ENCODE measurements around the gene FAM53A.

The FAM53A gene

DNA sequence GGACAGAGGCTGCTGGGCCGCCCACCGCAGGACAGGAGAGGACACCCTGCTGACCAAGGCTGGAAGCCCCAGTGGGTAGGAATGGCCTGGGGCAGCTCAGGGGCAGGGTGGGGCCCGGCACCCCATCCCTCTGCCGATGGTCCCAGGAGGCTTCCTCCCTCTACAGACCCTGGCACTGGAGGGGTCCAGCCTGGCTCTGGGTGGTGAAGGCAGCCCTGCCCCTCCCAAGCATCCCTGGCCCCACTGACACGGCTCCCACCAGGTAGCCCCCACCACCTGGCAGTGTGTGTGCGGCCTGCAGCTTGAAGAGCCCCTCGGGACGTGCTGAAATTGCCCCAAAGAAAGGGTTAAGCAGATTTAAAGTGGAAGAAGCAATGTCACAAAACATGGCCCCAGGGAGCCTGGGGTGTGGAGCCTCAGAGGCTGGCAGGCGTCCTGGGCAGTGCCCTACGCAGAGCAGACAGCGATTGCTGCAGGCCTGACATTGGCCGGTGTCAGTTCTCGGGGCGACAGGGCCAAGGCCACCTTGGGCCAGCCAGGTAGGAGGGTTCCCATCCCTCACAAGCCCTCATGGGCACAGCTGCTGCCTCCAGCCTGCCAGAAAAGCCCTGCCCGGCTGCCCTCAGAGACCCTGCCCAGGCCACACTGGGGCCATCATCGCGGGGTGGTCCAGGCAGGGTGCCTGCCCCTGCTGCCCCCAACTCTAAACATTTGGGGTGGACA is 80.5 kb downstream of the FAM53A start:
- no peak overlapping the region for H3K4me3 ChIP-seq (ENCODE audit: low read depth, low read length)
- TF ChIP-seq, protein P1, sequence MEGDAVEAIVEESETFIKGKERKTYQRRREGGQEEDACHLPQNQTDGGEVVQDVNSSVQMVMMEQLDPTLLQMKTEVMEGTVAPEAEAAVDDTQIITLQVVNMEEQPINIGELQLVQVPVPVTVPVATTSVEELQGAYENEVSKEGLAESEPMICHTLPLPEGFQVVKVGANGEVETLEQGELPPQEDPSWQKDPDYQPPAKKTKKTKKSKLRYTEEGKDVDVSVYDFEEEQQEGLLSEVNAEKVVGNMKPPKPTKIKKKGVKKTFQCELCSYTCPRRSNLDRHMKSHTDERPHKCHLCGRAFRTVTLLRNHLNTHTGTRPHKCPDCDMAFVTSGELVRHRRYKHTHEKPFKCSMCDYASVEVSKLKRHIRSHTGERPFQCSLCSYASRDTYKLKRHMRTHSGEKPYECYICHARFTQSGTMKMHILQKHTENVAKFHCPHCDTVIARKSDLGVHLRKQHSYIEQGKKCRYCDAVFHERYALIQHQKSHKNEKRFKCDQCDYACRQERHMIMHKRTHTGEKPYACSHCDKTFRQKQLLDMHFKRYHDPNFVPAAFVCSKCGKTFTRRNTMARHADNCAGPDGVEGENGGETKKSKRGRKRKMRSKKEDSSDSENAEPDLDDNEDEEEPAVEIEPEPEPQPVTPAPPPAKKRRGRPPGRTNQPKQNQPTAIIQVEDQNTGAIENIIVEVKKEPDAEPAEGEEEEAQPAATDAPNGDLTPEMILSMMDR (conservative IDR thresholded peaks at IDR 0.05; ENCODE audit: low read depth, low read length), result no peak
- no peak for DNase-seq (ENCODE audit: low read depth)

DNA sequence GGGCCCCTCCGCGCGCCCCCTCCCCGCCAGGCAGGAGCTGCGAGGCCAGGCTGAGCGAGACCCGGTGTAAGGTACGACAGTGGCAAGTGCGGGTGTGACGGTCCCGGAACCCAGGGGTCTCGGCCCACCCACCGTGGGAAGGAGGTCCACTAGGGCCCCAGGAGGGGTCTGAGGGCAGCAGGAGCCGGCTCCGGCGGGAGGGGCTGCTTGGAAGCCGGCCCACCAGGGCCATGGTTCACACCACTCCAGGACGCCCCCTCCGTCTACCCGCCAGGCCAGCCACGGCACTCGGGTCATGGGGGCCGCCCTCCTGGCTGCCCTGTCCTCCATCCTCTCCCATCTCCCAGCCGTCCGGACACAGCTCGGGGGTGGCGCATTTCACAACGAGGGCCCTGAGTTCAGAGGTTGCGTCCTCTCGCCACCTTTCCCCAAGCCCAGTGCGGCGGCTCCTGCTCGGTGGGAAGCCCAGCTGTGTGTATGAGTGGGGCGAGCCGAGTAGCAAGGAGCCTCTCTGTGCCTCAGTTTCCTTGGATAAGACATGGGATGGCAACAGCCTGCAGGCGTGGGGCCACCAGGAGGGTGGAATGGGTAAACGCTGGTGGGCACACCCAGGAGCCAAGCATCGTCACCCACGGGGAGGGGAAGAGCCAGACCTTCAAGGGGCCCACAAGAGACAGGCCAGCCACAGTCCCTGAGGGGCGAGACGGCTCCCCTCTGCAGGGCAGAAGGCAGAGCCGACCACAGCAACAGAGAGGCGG is 81.3 kb downstream of the FAM53A start:
- TF ChIP-seq, protein P1 (conservative IDR thresholded peaks at IDR 0.05; ENCODE audit: low read depth, low read length), result no peak
- H3K4me3 ChIP-seq (ENCODE audit: low read depth, low read length), result no peak overlapping the region
- DNase-seq (ENCODE audit: low read depth), result no peak

DNA sequence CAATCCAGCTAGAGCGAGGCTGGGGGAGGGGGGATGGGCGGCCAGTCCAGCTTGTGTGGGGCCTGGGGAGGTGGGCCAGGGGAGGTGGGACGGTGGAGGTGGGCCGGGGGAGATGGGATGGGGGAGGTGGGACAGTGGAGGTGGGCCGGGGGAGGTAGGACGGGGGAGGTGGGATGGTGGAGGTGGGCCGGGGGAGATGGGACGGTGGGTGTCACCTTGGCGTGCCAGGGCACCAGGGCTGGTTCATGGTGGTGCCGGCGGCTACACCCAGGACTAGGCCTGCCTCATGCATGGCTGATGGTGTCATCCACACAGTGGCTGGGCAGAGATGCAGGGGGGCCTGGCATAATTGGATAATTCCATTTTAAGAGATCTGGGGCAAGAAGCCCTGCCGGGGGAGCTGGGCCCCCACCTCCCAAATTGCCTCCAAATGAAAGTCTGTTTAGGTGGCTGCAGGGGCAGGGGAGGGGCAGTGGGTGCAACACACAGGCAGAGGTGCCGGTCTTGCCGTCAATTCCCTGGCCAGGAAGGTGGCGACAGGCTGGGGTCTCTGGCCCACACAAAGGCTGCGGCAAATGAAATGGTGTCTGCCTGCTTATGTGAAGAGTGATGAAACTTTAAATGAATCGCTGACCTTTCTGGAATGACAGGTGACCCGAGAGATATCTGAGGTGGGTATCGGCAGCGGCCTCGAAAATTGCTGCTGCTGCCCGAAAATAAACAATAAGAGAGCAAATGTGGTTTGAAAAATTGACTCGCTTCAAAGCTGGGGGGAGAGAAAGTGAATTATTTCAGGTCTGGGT is 82.1 kb downstream of the FAM53A start:
- TF ChIP-seq, protein P1 (conservative IDR thresholded peaks at IDR 0.05; ENCODE audit: low read depth, low read length), result no peak
- DNase-seq (ENCODE audit: low read depth), result no peak
- H3K4me3 ChIP-seq (ENCODE audit: low read depth, low read length), result no peak overlapping the region

DNA sequence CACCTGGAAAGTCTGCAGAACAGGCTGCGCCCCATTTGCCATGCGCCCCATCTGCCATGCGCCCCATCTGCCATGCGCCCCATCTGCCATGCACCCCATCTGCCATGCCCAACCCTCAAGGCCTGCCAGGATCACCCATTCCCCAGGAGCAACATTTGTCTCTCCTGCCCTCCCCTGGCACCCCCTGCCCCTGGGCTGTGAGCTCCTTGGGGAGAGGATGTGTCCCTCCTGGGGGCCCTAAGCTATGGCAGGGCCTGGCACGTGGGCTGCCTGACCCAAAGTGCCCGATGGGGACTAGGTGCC is 82.6 kb downstream of the FAM53A start:
- no peak for DNase-seq (ENCODE audit: low read depth)
- H3K4me3 ChIP-seq (ENCODE audit: low read depth, low read length), result no peak overlapping the region
- TF ChIP-seq, protein P1 (conservative IDR thresholded peaks at IDR 0.05; ENCODE audit: low read depth, low read length), result no peak

DNA sequence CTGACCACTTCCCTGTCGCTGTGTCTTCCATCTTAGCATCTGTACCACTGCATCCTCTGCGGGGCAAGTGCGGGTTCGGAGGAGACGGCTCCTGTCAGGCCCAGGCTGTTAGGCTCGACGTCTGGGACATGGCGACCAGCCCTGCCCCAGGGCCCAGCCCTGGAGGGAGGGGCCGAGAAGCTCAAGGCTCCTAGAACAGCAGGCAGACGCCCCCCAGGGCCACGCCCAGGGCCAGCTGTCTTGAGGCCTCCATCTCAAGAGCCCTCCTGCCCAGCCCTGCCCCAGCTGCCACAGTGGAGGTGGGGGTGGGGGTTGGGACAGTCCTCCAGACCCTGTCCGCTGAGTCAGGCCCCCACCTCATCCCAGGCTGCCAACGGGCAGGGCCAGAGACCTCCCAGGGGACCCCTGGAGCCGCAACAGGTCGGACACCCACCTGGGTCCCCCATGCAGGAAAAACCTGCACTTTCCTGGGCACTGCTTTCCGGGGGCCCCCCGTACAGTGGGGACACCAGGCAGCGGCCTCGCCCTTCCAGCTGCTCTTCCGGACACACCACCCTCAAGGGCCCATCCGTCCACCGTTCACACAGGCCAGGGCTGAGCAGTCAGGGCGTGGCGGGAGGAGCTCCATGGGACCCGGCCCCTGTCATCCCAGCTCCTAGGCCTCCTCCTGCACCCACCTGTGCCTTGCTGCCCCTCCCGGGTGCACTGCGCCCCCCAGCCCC is 83.1 kb downstream of the FAM53A start:
- TF ChIP-seq, protein P1 (conservative IDR thresholded peaks at IDR 0.05; ENCODE audit: low read depth, low read length), result no peak
- DNase-seq (ENCODE audit: low read depth), result no peak
- no peak overlapping the region for H3K4me3 ChIP-seq (ENCODE audit: low read depth, low read length)

DNA sequence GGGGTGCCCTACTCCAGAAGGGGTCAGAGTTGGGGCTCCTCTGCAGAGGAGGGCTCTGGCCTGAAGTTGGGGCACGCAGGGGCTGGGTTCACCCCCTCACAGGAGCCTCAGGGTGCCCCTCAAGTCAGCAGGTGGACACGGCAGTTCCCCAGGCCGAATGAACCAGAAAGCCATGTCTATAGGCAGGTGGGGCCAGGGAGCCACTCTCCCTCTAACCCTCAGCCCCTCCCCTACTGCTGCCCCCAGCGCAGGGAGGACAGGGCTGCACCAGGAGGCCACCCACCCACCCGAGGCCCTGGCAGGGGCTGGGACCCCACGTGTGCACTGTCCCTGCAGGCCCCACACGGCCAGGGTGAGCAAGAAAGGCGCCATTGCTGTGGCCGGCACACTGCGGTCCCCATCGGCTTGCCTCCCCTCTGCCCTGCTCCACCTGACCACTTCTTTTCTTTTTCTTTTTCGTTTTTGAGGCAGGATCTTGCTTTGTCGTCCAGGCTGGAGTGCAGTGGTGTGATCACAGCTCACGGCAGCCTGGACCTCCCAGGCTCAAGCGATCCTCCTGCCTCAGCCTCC is 83.8 kb downstream of the FAM53A start:
- no peak for DNase-seq (ENCODE audit: low read depth)
- H3K4me3 ChIP-seq (ENCODE audit: low read depth, low read length), result no peak overlapping the region
- TF ChIP-seq, protein P1 (conservative IDR thresholded peaks at IDR 0.05; ENCODE audit: low read depth, low read length), result no peak
